GM19023 (cell line): Measurements from ENCODE around the gene ADD2.

Experiments
- ATAC-seq: cut with Tn5 transposase; IDR thresholded peaks from one replicate; pipeline ENCODE4 v1.9.1; 2021; ENCODE audit warnings: mild to moderate bottlenecking, moderate library complexity; ENCODE audit not compliant: unreplicated experiment

ADD2 gene

GRCh38 chr2:70785137-70785911 is 17.3 kb upstream of the ADD2 start:
- ATAC-seq, result no peak

GRCh38 chr2:70784320-70784719 is 16.3 kb upstream of the ADD2 start:
- no peak for ATAC-seq

GRCh38 chr2:70779911-70780545 is 12.0 kb upstream of the ADD2 start:
- no peak for ATAC-seq

- ATAC-seq, result no peak
These were observed 11.5 kb upstream of the ADD2 start for GRCh38 chr2:70779491-70779890.

GRCh38 chr2:70778676-70779075 is 10.7 kb upstream of the ADD2 start:
- no peak for ATAC-seq

- ATAC-seq, result no peak
These were observed 9.4 kb upstream of the ADD2 start for GRCh38 chr2:70777450-70777849.

- ATAC-seq, result no peak
These were observed 8.3 kb upstream of the ADD2 start for GRCh38 chr2:70776266-70776665.

- ATAC-seq, result no peak
These were observed 7.1 kb upstream of the ADD2 start for GRCh38 chr2:70775141-70775540.

GRCh38 chr2:70772486-70773155 is 4.6 kb upstream of the ADD2 start:
- no peak for ATAC-seq

GRCh38 chr2:70771446-70771845 is 3.4 kb upstream of the ADD2 start:
- peak; percentile 59 for ATAC-seq

- no peak for ATAC-seq
These were observed 1.4 kb upstream of the ADD2 start for GRCh38 chr2:70769450-70769849.

- ATAC-seq, result no peak
These were observed 638 bp upstream of the ADD2 start for GRCh38 chr2:70768590-70769085.

GRCh38 chr2:70767079-70767698 is 811 bp downstream of the ADD2 start:
- no peak for ATAC-seq

GRCh38 chr2:70766357-70767078 is 1.5 kb downstream of the ADD2 start:
- no peak for ATAC-seq

- ATAC-seq, result no peak
These were observed 2.5 kb downstream of the ADD2 start for GRCh38 chr2:70765507-70765906.

- ATAC-seq, result no peak
These were observed 8.6 kb downstream of the ADD2 start for GRCh38 chr2:70759446-70759845.

GRCh38 chr2:70757966-70758365 is 10.0 kb downstream of the ADD2 start:
- ATAC-seq, result no peak

GRCh38 chr2:70757360-70757759 is 10.6 kb downstream of the ADD2 start:
- ATAC-seq, result no peak

GRCh38 chr2:70756128-70756527 is 11.9 kb downstream of the ADD2 start:
- no peak for ATAC-seq

- no peak for ATAC-seq
These were observed 14.1 kb downstream of the ADD2 start for GRCh38 chr2:70753902-70754301.

- no peak for ATAC-seq
These were observed 15.0 kb downstream of the ADD2 start for GRCh38 chr2:70753031-70753430.
